Activated CD8-positive, alpha-beta memory T cell treated with anti-CD3 and anti-CD28 coated beads, Interleukin-2, amount 50 U/mL, for 1 hour (primary cell): ENCODE measurements around the gene MYZAP.

Experiments used
- DNase-seq: peaks from one replicate; pipeline ENCODE4 v3.0.0-alpha.2; 2020; ENCODE audit errors: extremely low read depth

MYZAP gene

GRCh38 chr15:57662091-57662744 lies 70.5 kb downstream of the MYZAP start:
- DNase-seq, result no peak

DNA sequence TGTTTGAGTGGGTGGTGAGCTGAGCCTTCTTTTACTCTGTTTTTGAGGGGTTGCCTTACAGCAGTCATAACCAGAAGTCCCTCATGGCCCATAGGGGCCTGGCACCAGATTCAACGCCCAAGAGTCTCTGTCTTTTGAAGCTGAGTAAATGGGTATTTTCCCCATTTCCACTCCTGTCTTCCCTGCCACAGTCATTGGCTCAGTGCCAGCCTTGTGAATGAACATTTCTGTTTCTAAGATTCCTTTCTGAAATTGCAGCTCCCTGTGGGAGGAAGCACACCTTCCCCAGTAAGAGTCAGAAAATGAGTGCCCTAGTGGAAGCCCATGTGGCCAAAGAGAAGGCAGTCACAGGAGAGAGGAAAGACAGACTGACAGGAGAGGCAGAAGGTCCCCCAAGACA lies 71.1 kb downstream of the MYZAP start:
- DNase-seq, result no peak

DNA sequence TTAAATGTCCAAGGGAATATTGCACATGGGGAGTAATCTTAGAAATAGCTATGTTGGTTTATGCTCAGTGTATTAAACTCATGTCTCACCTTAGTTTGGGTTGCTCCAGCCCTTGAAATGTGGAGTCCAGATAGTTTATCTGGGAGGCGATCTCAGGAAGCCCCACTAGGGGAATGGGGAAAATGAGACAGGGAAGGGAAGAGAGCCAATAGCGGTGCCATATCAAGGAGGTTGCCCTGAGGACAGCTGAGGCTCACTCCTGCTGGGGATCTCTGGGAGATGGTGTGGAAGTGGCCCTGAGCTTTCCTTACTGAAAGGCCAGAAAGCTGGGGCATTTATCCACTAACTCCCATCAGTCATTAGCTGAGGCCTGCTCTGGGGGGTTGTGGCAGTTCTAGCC lies 71.6 kb downstream of the MYZAP start:
- DNase-seq, result no peak

DNA sequence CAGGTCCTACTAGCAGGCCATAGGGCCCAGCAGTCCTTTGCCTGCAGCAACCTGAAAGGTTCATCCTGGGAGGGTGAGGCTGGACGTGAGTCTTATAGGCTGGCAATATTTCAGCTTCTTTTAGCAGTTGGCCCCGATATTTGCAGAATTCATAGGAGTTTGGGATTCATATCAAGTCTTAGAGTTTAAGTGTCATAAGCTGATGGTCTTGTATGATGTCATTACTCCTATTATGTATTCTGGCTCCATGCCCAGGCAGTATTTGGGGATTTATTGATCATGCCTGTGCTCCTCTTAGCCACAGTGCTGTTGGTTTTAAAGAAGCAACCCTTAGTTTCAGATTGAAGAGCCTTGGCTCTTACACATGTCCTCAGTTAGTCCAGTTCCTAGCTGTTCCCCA lies 73.5 kb downstream of the MYZAP start:
- no peak for DNase-seq

GRCh38 chr15:57665939-57666338 lies 74.2 kb downstream of the MYZAP start:
- no peak for DNase-seq

DNA sequence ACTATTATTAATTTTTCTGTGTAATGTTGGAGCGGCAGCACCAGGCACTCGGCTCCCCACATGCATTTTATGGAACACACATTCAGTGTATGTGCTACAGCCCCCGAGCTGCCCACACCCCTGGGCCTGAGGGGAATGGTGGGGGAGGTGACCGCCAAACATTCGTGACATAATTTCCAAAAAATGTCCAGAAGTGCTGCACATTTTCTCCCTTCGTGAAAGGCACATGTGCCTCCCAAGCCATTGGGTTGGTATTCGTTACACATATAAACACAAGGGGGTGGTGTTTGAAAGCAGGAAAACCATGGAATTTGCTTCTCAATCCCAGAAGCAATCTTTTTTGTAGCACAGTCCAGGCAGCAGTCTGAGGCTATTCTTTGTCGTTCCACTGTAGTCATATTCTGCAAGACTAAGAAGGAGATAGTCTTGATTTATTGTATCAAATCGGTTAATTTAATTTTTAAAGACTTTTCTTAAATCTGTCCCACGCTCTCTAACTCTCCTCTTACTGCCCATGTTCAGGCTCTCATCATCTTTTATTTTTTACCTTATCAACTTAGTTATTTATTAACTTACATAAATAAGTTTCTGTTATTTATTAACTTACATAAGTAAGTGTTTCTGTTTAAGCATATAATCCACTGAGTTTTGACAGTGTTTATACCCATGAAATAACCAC lies 75.6 kb downstream of the MYZAP start:
- DNase-seq, result no peak

- no peak for DNase-seq
Observed at GRCh38 chr15:57668016-57668415, 76.3 kb downstream of the MYZAP start.

DNA sequence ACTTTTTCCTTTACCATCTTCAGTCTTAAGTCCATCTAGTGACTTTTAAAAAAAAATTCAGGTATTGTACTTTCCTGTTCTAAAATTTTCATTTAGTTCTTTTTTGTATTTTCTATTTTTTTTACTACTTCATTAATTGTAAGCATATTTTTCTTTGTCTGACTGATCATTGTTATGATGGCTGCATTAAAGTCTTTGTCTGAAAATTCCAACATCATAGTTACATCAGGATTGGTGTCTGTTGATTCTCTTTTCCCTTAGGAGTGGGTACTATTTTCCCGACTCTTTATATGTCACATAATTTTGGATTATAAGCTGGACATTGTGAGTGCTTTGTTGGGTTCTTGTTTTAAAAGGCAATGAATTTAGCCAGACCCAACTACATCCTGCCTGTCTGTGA lies 79.9 kb downstream of the MYZAP start:
- DNase-seq, result no peak

DNA sequence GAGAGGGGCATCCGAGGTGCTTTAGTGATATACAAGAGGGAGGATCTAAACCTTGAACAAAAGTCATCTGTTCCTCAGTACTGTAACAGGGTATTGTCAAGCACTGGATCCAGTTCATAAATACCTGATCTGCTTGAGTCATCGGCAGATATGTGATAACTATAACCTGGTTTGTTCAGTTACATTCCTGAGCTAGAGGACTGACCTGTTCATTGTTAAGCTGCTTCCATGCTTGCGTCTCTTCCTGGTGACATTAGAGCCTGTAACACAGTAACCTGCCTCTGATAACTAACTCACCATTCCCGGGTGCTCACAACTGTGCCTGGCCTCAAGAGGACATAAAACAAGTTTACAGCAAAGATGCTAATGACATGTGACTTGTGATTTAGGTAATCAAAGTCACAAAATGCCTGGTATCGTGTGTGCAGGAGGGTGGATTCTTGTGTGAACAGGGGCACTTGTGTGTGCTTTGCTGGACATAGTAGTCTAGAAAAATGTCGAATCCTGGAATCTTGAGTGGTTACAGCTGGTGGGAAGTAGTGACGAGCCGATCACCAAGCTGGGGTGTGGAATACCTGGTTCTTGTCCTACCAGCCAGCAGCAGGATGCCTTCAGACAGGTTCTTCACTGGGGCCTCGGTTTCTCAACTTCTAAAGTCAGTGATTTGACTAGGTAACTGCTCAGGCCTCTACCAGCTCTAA lies 83.9 kb downstream of the MYZAP start:
- DNase-seq, result no peak

GRCh38 chr15:57676585-57676984 lies 84.9 kb downstream of the MYZAP start:
- DNase-seq, result no peak

DNA sequence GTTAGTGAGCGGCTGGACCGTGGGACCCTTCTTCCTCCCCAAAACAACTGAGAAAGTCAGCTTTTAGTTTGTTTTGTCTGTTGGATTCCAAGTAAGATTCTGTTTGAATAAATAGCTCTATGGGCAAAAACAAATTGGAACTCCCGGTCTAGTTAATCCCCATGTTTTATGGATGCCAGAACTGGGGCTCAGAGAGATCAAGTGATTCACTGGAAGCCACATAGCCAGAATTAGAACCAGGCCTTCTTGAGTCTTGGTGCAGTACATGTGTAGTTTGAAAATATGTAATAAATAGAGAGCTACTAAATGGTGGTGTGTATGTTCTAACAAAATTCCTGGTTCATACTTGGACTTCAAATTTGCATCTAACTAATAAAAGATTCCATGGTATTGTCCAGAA lies 85.5 kb downstream of the MYZAP start:
- DNase-seq, result no peak

- DNase-seq, result no peak
Observed at GRCh38 chr15:57680021-57680420, 88.3 kb downstream of the MYZAP start.

DNA sequence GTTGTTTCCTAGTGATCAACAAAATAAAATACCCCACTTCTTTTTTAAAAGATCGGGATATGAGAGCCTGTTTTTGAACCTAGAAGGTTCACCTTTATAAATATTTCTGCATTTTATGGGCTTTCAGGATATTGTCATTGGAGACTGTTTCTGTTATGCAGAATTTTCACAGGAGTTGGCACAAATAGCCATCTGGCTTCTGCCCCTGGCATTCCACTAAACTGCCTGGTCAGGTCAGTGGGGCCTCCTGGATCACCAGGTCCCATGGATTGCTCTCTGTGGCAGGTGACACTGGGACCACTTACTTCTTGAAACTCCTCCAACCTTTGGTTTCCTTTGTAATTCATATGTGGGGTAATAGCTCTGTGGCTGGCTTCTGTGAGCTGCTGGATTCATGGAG lies 89.3 kb downstream of the MYZAP start:
- DNase-seq, result no peak

GRCh38 chr15:57683481-57683880 lies 91.8 kb downstream of the MYZAP start:
- DNase-seq, result no peak

GRCh38 chr15:57684491-57685151 lies 92.9 kb downstream of the MYZAP start:
- DNase-seq, result no peak

DNA sequence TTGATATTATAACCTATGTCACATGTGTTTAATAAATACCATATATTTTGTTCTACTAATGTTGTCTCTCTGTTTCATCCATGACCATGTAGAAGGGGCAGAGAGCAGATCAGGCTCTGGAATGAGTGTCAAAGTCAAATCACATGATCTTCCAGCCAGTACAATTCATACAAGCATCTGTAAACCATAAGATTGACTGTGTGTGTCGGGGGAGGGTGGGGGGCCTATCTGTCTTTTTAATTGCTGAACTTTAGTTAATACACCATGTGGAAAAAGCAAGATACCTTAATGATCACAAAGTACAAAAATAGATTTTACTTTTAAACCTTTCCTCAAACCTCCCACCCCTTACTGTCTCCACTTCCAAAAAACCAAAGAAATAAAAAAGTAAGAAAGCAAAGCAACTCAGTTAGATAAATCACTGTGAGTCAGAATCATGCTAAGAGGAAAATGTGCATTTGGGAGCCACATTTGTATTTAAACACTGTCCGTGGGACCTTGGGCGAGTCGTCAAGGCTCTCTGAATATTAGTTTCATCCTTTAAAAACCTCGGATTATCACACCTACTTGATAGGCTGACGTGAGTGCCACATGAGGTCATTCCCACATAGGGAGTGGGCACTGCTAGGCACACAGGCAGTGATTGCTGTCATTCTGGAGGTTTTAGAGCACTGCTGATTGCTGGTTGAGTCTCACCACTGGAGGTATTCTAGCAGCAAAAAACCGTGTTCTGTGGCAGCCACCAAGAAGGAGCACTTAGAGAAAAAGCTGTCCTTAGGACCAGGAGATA lies 93.8 kb downstream of the MYZAP start:
- DNase-seq, result no peak

DNA sequence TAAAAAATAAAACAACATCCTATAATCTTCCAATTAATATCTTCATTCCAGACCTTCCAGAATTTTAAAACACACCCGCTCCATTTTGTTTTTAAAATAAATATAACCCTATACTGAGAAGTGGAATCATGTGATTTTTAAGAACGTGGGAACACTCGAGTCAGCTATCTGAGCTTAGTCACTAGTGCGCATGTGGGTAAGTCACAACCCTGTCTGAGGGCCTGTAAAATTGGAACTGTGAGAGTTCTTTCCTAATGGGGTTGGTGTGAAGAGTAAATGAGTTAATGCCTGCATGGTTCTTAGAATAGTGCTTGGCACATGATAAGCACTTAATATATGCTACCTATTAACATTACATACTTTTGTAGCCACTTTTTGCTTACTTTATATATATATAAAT lies 95.0 kb downstream of the MYZAP start:
- DNase-seq, result no peak

DNA sequence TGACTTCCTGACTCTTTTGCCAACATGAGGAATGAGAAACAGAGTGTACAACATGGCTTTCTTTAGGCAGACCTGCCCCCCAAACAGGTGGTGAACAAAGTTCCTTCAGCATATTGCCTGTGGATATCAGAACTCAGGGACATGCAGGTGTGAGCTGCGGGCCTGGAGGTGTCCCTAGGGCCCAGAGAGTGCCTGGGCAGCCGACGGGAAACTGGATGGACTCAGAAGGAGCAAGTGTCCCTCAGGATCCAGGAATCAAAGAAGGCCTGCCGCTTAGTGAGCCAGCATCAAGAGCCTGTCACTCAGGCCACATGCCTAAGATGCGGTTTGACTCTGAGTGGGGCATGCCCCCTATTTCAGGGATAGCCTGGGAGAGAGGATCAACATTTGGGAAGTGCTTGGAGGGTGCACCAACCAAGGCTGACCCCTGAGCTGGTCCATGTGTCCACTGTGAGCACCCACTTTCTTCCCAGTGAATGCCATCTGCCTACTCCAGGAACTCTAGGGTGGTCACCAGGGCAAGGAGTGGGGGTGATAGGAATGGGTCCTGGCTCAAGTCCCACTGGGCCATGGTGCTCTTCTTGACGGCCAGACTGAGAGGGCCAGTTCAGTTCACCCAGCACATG lies 98.8 kb downstream of the MYZAP start:
- DNase-seq, result no peak

DNA sequence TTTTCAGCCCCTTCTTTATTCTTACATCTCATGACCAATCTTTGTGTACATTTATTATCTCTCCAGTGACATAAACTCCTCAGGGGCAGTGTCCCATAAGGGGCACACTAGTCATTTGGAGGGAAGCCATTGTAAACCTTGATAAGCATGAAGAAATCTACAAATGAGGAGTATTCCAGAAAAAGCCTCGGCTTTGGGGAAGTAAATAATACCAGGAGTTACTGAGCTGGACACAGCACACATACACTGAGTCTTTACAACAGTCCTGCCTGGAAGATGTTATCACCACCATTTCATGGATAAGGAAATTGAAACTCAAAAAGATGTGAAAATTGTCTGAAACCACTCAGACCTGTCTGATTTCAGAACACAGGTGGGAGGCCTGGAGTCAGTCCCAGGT lies 99.4 kb downstream of the MYZAP start:
- no peak for DNase-seq

- no peak for DNase-seq
Observed at GRCh38 chr15:57692709-57693108, 101.0 kb downstream of the MYZAP start.

- no peak for DNase-seq
Observed at GRCh38 chr15:57694279-57694678, 102.6 kb downstream of the MYZAP start.
